ENCODE measurements around the gene CHN1. TPM values are rescaled to one million over a fixed set of nuclear protein-coding genes. Genes with fewer than 3 reads are reported as not detected.
A peak's percentile ranks its signal among the peaks of the same experiment; 100 is the strongest.

CHN1 gene
- total RNA-seq = 9.2 TPM
- long read RNA-seq, transcript CHN1-201 (7 exons, 2,047 nt) = major isoform, 5 of 26 reads
- long read RNA-seq, partial matches to known transcripts = 2 of 26 reads
- long read RNA-seq, other reads (novel, unspliced or antisense) = 14 of 26 reads

- DNase-seq = peak; percentile 90
- peak; percentile 86 for ATAC-seq (ENCODE audit: poor library complexity)
- intact Hi-C loops (cut with DNase I) = no loop called here
These were observed at the start of gene CHN1 for GRCh38 chr2:175004980-175005732. CHN1 (minus strand) TSS chr2:175005381; CDS start chr2:175004912, 469 bp downstream.

- intact Hi-C loops (cut with DNase I) = no loop called here
- DNase-seq = no peak
- no peak for ATAC-seq (ENCODE audit: poor library complexity)
These were observed 49.2 kb upstream of the CHN1 start for GRCh38 chr2:175054340-175054739.

GRCh38 chr2:175049661-175050060, 44.5 kb upstream of the CHN1 start:
- intact Hi-C loops (cut with DNase I) = no loop called here
- no peak for ATAC-seq (ENCODE audit: poor library complexity)
- no peak for DNase-seq

GRCh38 chr2:175048275-175048674, 43.1 kb upstream of the CHN1 start:
- intact Hi-C loops (cut with DNase I) = no loop called here
- no peak for ATAC-seq (ENCODE audit: poor library complexity)

GRCh38 chr2:175039490-175039889, 34.3 kb upstream of the CHN1 start:
- intact Hi-C loops (cut with DNase I) = loop anchor here (10.0 kb wide), 1 partner anchor 245 kb away; no protein-coding TSS in a partner anchor
- no peak for ATAC-seq (ENCODE audit: poor library complexity)
- no peak for DNase-seq

More at GRCh38 chr2:175048275-175048674, 43.1 kb upstream of the CHN1 start:
- DNase-seq = no peak

GRCh38 chr2:175039031-175039430, 33.9 kb upstream of the CHN1 start:
- DNase-seq (no peak), ATAC-seq (ENCODE audit: poor library complexity) (no peak)
- intact Hi-C loops (cut with DNase I) = loop anchor here (10.0 kb wide), 1 partner anchor 246 kb away; no protein-coding TSS in a partner anchor

GRCh38 chr2:175037941-175038340, 32.8 kb upstream of the CHN1 start:
- intact Hi-C loops (cut with DNase I) = loop anchor here (10.0 kb wide), 1 partner anchor 247 kb away; no protein-coding TSS in a partner anchor
- no peak for ATAC-seq (ENCODE audit: poor library complexity)
- no peak for DNase-seq

- DNase-seq (no peak), ATAC-seq (ENCODE audit: poor library complexity) (peak; percentile 43)
- intact Hi-C loops (cut with DNase I) = loop anchor here (10.0 kb wide), 1 partner anchor 248 kb away; no protein-coding TSS in a partner anchor
These were observed 31.4 kb upstream of the CHN1 start for GRCh38 chr2:175036582-175037018.

- intact Hi-C loops (cut with DNase I) = loop anchor here (10.0 kb wide), 1 partner anchor 249 kb away; no protein-coding TSS in a partner anchor
- DNase-seq (no peak), ATAC-seq (ENCODE audit: poor library complexity) (no peak)
These were observed 30.6 kb upstream of the CHN1 start for GRCh38 chr2:175035806-175036205.

GRCh38 chr2:175034716-175035115, 29.5 kb upstream of the CHN1 start:
- intact Hi-C loops (cut with DNase I) = loop anchor here (10.0 kb wide), 1 partner anchor 250 kb away; no protein-coding TSS in a partner anchor
- DNase-seq (no peak), ATAC-seq (ENCODE audit: poor library complexity) (no peak)

GRCh38 chr2:175030380-175031271, 25.4 kb upstream of the CHN1 start:
- ATAC-seq (ENCODE audit: poor library complexity) = peak; percentile 69
- DNase-seq = no peak
- intact Hi-C loops (cut with DNase I) = loop anchor here (10.0 kb wide), 1 partner anchor 254 kb away; no protein-coding TSS in a partner anchor

- intact Hi-C loops (cut with DNase I) = no loop called here
- DNase-seq = no peak
- ATAC-seq (ENCODE audit: poor library complexity) = no peak
These were observed 22.6 kb upstream of the CHN1 start for GRCh38 chr2:175027755-175028154.

- intact Hi-C loops (cut with DNase I) = no loop called here
- DNase-seq (no peak), ATAC-seq (ENCODE audit: poor library complexity) (no peak)
These were observed 21.2 kb upstream of the CHN1 start for GRCh38 chr2:175026385-175026784.

- intact Hi-C loops (cut with DNase I) = no loop called here
- DNase-seq (no peak), ATAC-seq (ENCODE audit: poor library complexity) (no peak)
These were observed 20.8 kb upstream of the CHN1 start for GRCh38 chr2:175025946-175026345.

- intact Hi-C loops (cut with DNase I) = no loop called here
- ATAC-seq (ENCODE audit: poor library complexity) (no peak), DNase-seq (no peak)
These were observed 20.1 kb upstream of the CHN1 start for GRCh38 chr2:175025233-175025632.

- no peak for ATAC-seq (ENCODE audit: poor library complexity)
- intact Hi-C loops (cut with DNase I) = no loop called here
- no peak for DNase-seq
These were observed 17.7 kb upstream of the CHN1 start for GRCh38 chr2:175022923-175023322.

GRCh38 chr2:175019566-175020327, 14.6 kb upstream of the CHN1 start:
- ATAC-seq (ENCODE audit: poor library complexity) (no peak), DNase-seq (no peak)
- intact Hi-C loops (cut with DNase I) = no loop called here
